Ectodermal cell (in vitro differentiated cells): Measurements from ENCODE around the gene MAP2K5.

Experiments used
- H3K27ac ChIP-seq: 2 replicates; pipeline ENCODE4 v1.7.0; 2013; ENCODE audit warnings: mild to moderate bottlenecking, low read depth, low read length; ENCODE audit not compliant: insufficient read depth, poor library complexity, severe bottlenecking
- H3K27me3 ChIP-seq: 2 replicates; pipeline ENCODE4 v1.7.0; 2013; ENCODE audit warnings: mild to moderate bottlenecking, low read length; ENCODE audit not compliant: insufficient read depth, control insufficient read depth, poor library complexity, severe bottlenecking
- H3K36me3 ChIP-seq: one replicate; pipeline ENCODE4 v1.7.0; 2013; ENCODE audit warnings: low read length; ENCODE audit not compliant: control insufficient read depth, insufficient read depth
- H3K4me1 ChIP-seq: one replicate; pipeline ENCODE4 v1.7.0; 2013; ENCODE audit warnings: low read length; ENCODE audit not compliant: control insufficient read depth, insufficient read depth
- H3K4me3 ChIP-seq: 2 replicates; pipeline ENCODE4 v1.7.0; 2013; ENCODE audit warnings: low read depth, low read length, control low read depth; ENCODE audit not compliant: insufficient read depth
- H3K9me3 ChIP-seq: 2 replicates; pipeline ENCODE4 v1.7.0; 2013; ENCODE audit warnings: mild to moderate bottlenecking, low read length, moderate library complexity; ENCODE audit not compliant: control insufficient read depth
- WGBS, 2 experiments: methylation state at CpG; one replicate each; pipeline ENCODE4 v1.1.7; 2013; ENCODE audit warnings: missing lambda C conversion rate in 2 of 2; 5-methylcytosine and 5-hydroxymethylcytosine counted together

Gene MAP2K5

GRCh38 chr15:67558502-67558901 lies 16.0 kb downstream of the MAP2K5 start:
- no peaks in the 10 kb centered on the region for H3K27me3 ChIP-seq
- H3K36me3 ChIP-seq, result no peaks in the 10 kb centered on the region
- no peaks in the 10 kb centered on the region for H3K9me3 ChIP-seq
- H3K27ac ChIP-seq, result peak overlapping the region; percentile 45
- H3K4me3 ChIP-seq, result no peak overlapping the region
- 66 to 69% methylated on average over 4 of the region's 4 CpGs for WGBS, 2 experiments
- peaks cover 5% of the 10 kb centered on the region for H3K4me1 ChIP-seq

GRCh38 chr15:67559158-67559557 lies 16.7 kb downstream of the MAP2K5 start:
- Histone ChIP-seq H3K4me1 (peaks cover 12% of the 10 kb centered on the region), H3K27ac (no peak overlapping the region), H3K4me3 (no peak overlapping the region), H3K36me3 (no peaks in the 10 kb centered on the region), H3K9me3 (no peaks in the 10 kb centered on the region), H3K27me3 (no peaks in the 10 kb centered on the region)
- 78 to 89% methylated on average over 1 of the region's 1 CpG for WGBS, 2 experiments

GRCh38 chr15:67559576-67559975 lies 17.1 kb downstream of the MAP2K5 start:
- H3K27me3 ChIP-seq, result no peaks in the 10 kb centered on the region
- H3K4me3 ChIP-seq, result no peak overlapping the region
- peaks cover 16% of the 10 kb centered on the region for H3K4me1 ChIP-seq
- no peak overlapping the region for H3K27ac ChIP-seq
- H3K36me3 ChIP-seq, result no peaks in the 10 kb centered on the region
- 94 to 100% methylated on average over 2 of the region's 2 CpGs for WGBS, 2 experiments
- H3K9me3 ChIP-seq, result no peaks in the 10 kb centered on the region

GRCh38 chr15:67560320-67560719 lies 17.8 kb downstream of the MAP2K5 start:
- Histone ChIP-seq H3K4me3 (no peak overlapping the region), H3K27me3 (no peaks in the 10 kb centered on the region), H3K9me3 (no peaks in the 10 kb centered on the region), H3K4me1 (peaks cover 18% of the 10 kb centered on the region), H3K36me3 (no peaks in the 10 kb centered on the region), H3K27ac (no peak overlapping the region)
- WGBS, 2 experiments, result 93 to 100% methylated on average over 1 of the region's 1 CpG

GRCh38 chr15:67563092-67563491 lies 20.6 kb downstream of the MAP2K5 start:
- no peaks in the 10 kb centered on the region for H3K36me3 ChIP-seq
- 98 to 100% methylated on average over 3 to 4 of the region's 5 CpGs for WGBS, 2 experiments
- no peaks in the 10 kb centered on the region for H3K27me3 ChIP-seq
- no peak overlapping the region for H3K27ac ChIP-seq
- H3K4me3 ChIP-seq, result no peak overlapping the region
- H3K9me3 ChIP-seq, result no peaks in the 10 kb centered on the region
- peaks cover 18% of the 10 kb centered on the region for H3K4me1 ChIP-seq

- WGBS, 2 experiments, result 62 to 77% methylated on average over 2 of the region's 2 CpGs
- Histone ChIP-seq H3K4me1 (peaks cover 13% of the 10 kb centered on the region), H3K4me3 (no peak overlapping the region), H3K9me3 (no peaks in the 10 kb centered on the region), H3K27ac (peak overlapping the region; percentile 41), H3K36me3 (no peaks in the 10 kb centered on the region), H3K27me3 (no peaks in the 10 kb centered on the region)
Measured at GRCh38 chr15:67564021-67564967, 21.8 kb downstream of the MAP2K5 start.

GRCh38 chr15:67564968-67565345 lies 22.5 kb downstream of the MAP2K5 start:
- no peak overlapping the region for H3K27ac ChIP-seq
- peaks cover 13% of the 10 kb centered on the region for H3K4me1 ChIP-seq
- WGBS, 2 experiments, result 91 to 92% methylated on average over 3 of the region's 3 CpGs

GRCh38 chr15:67569668-67570067 lies 27.2 kb downstream of the MAP2K5 start:
- peaks cover 6% of the 10 kb centered on the region for H3K4me1 ChIP-seq
- H3K9me3 ChIP-seq, result no peaks in the 10 kb centered on the region
- no peaks in the 10 kb centered on the region for H3K27me3 ChIP-seq
- no peak overlapping the region for H3K27ac ChIP-seq
- no peak overlapping the region for H3K4me3 ChIP-seq
- H3K36me3 ChIP-seq, result no peaks in the 10 kb centered on the region
- 87 to 93% methylated on average over 3 of the region's 3 CpGs for WGBS, 2 experiments

More at GRCh38 chr15:67564968-67565345, 22.5 kb downstream of the MAP2K5 start:
- H3K4me3 ChIP-seq, result no peak overlapping the region
- H3K27me3 ChIP-seq, result no peaks in the 10 kb centered on the region
- H3K36me3 ChIP-seq, result no peaks in the 10 kb centered on the region
- no peaks in the 10 kb centered on the region for H3K9me3 ChIP-seq

GRCh38 chr15:67570875-67571647 lies 28.6 kb downstream of the MAP2K5 start:
- no peak overlapping the region for H3K27ac ChIP-seq
- no peaks in the 10 kb centered on the region for H3K27me3 ChIP-seq
- H3K4me3 ChIP-seq, result no peak overlapping the region
- H3K9me3 ChIP-seq, result no peaks in the 10 kb centered on the region
- 94% methylated on average over 4 of the region's 4 CpGs for WGBS, 2 experiments
- peaks cover 11% of the 10 kb centered on the region for H3K4me1 ChIP-seq
- H3K36me3 ChIP-seq, result no peaks in the 10 kb centered on the region
